Mucosa of descending colon (tissue), 3 donors: ENCODE results near the gene ANO2. TPM values are rescaled to one million over a fixed set of nuclear protein-coding genes. Genes with fewer than 3 reads are reported as not detected.

Source experiments
- ATAC-seq: fragments of 200-7000 bp; cut with Tn5 transposase; one replicate; pipeline ENCODE4 v1.9.1; 2020; ENCODE audit warnings: mild to moderate bottlenecking, moderate library complexity
- DNase-seq, 3 donors: peaks; one replicate each; pipeline ENCODE4 v3.0.0-alpha.2; 2020
- H3K36me3 ChIP-seq: fragments of 200-600 bp; one replicate; pipeline ENCODE4 v1.8.0; 2021; ENCODE audit warnings: low read depth, mild to moderate bottlenecking
- H3K4me1 ChIP-seq: fragments of 200-600 bp; one replicate; pipeline ENCODE4 v1.8.0; 2021; ENCODE audit warnings: low read depth, mild to moderate bottlenecking
- H3K4me3 ChIP-seq: fragments of 200-600 bp; one replicate; pipeline ENCODE4 v1.8.0; 2021; ENCODE audit warnings: mild to moderate bottlenecking
- H3K9me3 ChIP-seq: fragments of 200-600 bp; one replicate; pipeline ENCODE4 v1.8.0; 2021; ENCODE audit warnings: mild to moderate bottlenecking
- CTCF ChIP-seq: fragments of 200-600 bp; IDR thresholded peaks from one replicate; pipeline ENCODE4 v1.8.0; 2022; ENCODE audit warnings: antibody characterized with exemption, mild to moderate bottlenecking
- intact Hi-C, 2 donors: fragments of 100-400 bp; cut with DNase I in 1 of 2; cut with micrococcal nuclease in 1 of 2; formaldehyde crosslinking; loops; one replicate each; pipeline versions ENCODE4 v1.11.0 to v1.11.1; 2022; cut with DNase I, micrococcal nuclease
- total RNA-seq, 3 donors: library from RNA; stranded (reverse); fragmentation: NEBNext Ultra II Directional in 2 of 3; extraction: Animal tissue kit (Norgen Biotek cat#: 25700) in 2 of 3; gene quantifications; one replicate each; pipeline versions ENCODE4 v1.2.1 to v1.2.4, GENCODE V29; 2021 to 2023
- donor health status: DM: no; HTN: no; CAD: no; lungs with moderate emphysema.
- donor health status: DM: no; HTN: no; CAD: no.
- donor health status: DM: no; HTN: yes; CAD: no.

Gene ANO2
- total RNA-seq, 3 donors from 2014 or later: 0.58 to 5.1 (median 3.1) TPM

GRCh38 chr12:5960783-5961182 lies 15.7 kb upstream of the ANO2 start:
- no peak for DNase-seq
- no peaks in the 10 kb centered on the region for H3K36me3 ChIP-seq
- intact Hi-C loops: no loop called here
- no peak overlapping the region for H3K4me3 ChIP-seq
- no peak for ATAC-seq
- no peaks in the 10 kb centered on the region for H3K9me3 ChIP-seq
- no peak for TF ChIP-seq CTCF
- no peaks in the 10 kb centered on the region for H3K4me1 ChIP-seq

- no peak for TF ChIP-seq CTCF
- ATAC-seq (no peak), DNase-seq (no peak)
- Histone ChIP-seq H3K4me3 (no peak overlapping the region), H3K9me3 (no peaks in the 10 kb centered on the region), H3K4me1 (no peaks in the 10 kb centered on the region), H3K36me3 (no peaks in the 10 kb centered on the region)
- intact Hi-C loops: no loop called here
Measured at GRCh38 chr12:5956987-5957386, 11.9 kb upstream of the ANO2 start.

GRCh38 chr12:5954661-5955060 lies 9.6 kb upstream of the ANO2 start:
- intact Hi-C loops: no loop called here

GRCh38 chr12:5953835-5954586 lies 9.0 kb upstream of the ANO2 start:
- H3K9me3 ChIP-seq: no peaks in the 10 kb centered on the region
- no peak for TF ChIP-seq CTCF
- intact Hi-C loops: no loop called here
- no peaks in the 10 kb centered on the region for H3K36me3 ChIP-seq
- H3K4me3 ChIP-seq: no peak overlapping the region
- no peaks in the 10 kb centered on the region for H3K4me1 ChIP-seq
- DNase-seq (no peak), ATAC-seq (no peak)

More at GRCh38 chr12:5954661-5955060, 9.6 kb upstream of the ANO2 start:
- no peaks in the 10 kb centered on the region for H3K36me3 ChIP-seq
- ATAC-seq: no peak
- H3K4me3 ChIP-seq: no peak overlapping the region
- DNase-seq: no peak
- no peaks in the 10 kb centered on the region for H3K9me3 ChIP-seq
- TF ChIP-seq CTCF: no peak
- no peaks in the 10 kb centered on the region for H3K4me1 ChIP-seq

- intact Hi-C loops: no loop called here
- ATAC-seq (no peak), DNase-seq (no peak)
- Histone ChIP-seq H3K4me3 (no peak overlapping the region), H3K9me3 (no peaks in the 10 kb centered on the region), H3K4me1 (no peaks in the 10 kb centered on the region), H3K36me3 (no peaks in the 10 kb centered on the region)
- TF ChIP-seq CTCF: no peak
Measured at GRCh38 chr12:5952031-5952430, 7.0 kb upstream of the ANO2 start.
